CD1c-positive myeloid dendritic cell (primary cell): Measurements from ENCODE around the gene INIP.

ENCODE experiments used
- DNase-seq: peaks from one replicate; pipeline ENCODE4 v3.0.0-alpha.2; 2016; ENCODE audit errors: extremely low spot score

Gene INIP

DNA sequence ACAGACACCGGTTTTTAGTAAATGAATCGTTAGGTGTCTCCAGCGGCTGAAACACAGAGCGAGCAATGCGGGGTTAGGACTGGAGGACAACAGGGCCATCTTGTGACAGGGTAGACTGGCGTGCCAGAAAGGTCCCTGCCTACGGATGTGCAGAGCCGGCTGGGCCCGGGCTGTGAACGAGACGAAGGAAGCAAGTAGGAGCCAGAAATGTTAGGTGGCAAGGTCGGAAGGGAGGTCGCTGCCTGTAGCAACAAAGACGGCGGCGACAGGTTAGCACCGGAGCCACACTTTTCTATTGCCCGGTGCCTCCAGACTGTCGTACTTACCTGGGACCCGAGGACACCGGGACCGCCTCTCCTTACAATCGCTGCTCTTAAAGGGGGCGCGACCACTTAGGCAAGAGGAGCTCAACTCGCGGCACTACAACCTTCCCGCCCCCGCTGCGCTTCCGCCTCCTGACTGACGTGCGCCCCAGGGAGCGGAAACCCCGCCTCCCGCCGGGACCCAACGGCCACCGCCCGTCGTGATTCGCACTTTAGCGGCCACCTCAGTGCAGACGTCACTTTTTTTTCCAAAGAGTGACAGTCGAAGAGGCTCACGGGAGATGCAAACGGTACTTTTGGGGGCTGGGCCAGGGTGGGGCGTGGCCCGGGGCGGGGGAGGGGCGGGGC lies at the start of gene INIP:
INIP (minus strand) TSS at position 457 of the 671 bp plus-strand sequence. CDS start 1,632 bp downstream, outside the sequence.
- peak; percentile 99 for DNase-seq

DNA sequence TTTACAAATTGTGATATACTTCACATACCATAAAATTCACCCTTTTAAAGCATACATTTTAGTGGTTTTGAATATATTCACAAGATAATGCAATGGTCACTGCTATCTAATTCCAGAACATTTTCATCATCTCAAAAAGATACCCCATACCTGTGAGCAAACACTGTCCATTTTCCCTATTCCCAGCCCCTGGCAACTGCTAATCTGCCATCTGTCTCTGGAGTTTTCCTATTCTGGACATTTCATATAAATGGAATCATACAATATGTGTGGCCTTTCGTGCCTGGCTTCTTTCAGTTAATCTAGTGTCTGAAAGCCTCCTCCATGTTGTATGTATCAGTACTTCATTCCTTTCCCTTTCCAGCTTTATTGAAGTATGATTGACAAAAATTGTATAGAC lies 47.4 kb upstream of the INIP start:
- DNase-seq = no peak

DNA sequence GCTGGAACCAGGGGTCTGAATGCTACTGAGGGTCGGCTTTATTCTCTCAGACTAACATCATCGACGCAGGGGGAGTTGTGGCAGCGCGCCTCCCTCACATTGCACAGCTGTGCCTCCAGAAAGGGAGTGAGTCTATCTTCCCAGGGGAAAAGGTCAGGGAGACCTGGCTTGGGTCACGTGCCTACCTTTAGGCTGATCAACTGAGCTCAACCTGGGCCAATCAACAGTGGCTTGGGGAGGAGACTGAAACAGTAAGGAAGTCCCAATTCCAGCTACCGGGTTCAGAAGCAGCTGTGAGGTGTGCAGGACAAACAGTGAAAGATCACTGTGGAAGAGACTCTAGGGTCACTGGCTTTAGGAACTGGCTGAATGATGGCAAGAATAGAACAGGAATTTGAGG lies 46.9 kb upstream of the INIP start:
- no peak for DNase-seq

GRCh38 chr9:112764344-112764743 lies 46.4 kb upstream of the INIP start:
- DNase-seq = peak; percentile 39

DNA sequence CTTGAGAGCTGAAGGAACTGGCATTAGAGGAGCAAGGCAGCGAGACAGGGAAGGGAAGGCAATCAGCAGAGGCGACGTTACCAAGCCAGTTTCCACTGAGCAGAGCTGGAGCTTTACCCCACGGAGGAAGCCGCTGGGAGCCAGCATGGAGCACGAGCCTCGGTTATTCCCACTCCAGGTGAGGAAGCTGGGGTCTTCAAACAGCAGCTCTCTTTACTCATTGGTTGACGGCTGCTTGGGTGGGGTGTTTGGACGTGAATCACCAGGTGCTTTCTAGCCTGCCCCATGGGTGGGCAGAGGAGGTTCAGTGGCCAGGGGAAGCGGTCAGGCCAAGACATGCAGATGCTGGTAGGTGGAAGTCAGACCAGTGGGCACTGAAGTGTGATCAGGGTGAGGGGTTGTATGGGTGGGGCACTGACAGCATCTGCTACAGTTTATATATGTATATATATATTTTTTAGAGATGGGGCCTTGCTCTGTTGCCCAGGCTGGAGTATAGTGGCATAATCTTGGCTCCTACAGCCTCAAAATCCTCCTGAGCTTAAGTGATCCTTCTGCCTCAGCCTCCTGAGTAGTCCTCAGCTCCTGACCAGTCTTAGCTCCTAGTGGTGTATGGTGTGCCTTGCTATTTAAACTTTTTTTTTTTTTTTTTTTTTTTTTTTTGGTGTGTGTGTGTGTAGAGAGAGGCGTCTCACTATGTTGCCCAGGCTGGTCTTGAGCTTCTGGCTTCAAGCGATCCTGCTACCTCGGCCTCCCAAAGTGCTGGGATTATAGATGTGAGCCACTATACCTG lies 45.0 kb upstream of the INIP start:
- no peak for DNase-seq

DNA sequence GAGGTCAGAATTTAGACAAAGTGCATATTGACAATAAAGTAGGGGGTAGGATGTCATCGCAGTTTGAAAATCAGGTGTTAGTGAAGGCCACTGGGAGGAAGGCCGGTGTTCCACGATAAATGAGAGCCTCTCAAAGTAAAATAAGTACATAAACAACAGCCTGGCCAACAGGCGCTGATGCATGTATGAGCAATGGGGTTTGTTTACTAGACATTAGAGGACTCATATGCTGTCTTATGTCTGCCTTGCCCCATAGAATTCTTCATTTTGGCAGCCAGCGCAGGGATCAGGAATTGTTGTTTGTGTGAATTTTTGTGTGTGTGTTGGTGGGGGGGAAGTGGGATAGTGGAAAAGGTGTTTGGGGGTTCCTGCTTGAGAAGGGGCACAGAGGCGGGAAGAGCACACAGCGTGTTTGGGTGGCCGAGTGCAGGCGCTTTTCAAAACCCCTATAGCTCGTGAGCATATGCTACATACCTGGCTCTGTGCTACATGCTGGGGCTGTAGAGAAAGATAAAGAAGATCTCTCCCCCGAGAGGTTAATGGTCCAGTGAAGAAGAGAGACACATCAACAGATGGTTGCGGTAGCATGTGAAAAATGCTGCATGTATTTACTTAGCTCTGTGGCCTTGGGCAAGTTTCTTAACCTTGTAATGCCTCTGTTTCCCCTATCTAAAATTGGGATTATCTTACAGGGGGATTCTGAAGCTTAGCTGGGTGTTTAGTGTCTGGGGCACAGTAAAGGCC lies 44.2 kb upstream of the INIP start:
- no peak for DNase-seq

DNA sequence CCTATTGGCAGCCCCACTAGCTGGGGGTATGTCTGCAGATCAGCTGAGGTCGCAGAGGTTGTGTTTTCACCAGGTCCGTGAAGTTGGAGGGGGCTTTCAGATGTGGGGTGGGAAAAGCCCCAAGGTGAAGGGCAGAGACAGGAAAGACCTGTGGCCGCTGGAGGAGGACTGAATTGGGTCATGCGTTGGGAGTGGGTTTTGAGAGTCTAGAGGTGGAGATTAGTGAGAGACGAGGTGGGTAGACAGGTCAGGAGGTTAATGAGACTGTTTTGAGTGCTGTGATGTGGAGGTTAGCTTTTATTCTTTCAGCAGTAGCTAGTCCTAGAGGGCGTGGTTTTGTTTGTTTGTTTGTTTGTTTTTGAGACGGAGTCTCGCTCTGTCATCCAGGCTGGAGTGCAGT lies 42.9 kb upstream of the INIP start:
- DNase-seq = no peak

DNA sequence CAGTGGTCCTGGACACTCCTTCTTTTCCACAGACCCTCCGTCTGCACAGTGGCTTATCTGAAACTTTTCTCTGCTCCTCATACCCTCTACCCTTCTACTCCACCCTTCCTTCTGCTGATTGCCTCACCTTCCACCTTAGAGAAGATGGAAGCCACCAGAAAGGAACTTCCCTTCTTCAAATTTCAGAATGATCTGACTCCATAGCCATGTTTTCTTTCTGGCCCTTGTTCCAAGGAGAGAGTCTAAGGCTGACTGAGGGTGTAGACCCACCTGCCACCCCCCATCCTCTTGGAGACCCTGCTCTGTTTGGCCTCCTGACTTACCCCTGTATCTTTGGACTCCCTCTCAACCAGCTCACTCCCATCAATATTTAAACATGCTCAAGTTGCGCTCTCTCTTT lies 40.0 kb upstream of the INIP start:
- no peak for DNase-seq

DNA sequence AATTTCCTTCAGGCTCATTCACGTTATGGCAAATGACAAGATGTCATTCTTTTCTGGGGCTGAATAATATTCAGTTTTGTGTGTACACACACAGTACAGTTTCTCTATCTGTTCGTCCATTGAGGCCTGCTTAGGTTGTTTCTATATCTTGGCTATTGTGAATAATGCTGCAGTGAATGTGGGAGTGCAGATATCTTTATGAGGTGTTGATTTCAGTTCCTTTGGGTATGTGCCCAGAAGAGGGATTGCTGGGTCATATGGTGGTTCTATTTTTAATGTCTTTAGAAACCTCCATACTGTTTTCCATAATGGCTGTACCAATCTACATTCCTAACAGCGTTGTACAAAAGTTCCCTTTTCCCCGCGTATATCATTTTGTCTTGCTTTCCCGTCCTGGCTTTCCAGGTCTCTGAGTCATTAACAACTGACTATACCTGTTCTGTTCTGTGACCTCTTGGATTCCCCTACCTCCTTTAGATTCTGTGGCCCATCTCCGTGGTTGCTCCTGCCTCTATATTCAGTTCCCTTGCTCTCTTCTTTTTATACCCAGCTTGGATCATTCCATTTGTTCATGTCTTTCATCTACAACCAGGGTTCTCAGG lies 39.5 kb upstream of the INIP start:
- peak; percentile 15 for DNase-seq

DNA sequence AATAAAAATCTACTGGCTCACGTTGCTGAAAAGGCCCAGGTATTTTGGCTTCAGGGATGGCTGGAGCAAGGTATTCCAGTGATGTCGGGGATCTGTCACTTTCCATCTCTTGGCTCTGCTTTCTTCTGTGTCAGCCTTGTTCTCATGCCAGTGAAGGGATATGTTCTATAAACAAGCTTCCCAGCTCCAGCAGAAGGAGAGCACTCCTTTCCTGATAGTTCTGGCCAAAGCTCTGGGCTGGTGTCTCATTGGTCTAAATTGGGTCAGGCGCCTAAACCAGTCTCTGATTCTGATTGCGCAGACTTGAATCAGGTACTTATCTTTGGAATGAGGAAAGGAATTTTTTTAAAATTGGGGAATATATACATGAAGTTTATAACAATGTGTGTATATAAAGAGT lies 37.8 kb upstream of the INIP start:
- no peak for DNase-seq

- peak; percentile 85 for DNase-seq
Measured at GRCh38 chr9:112755016-112755427, 37.1 kb upstream of the INIP start.

DNA sequence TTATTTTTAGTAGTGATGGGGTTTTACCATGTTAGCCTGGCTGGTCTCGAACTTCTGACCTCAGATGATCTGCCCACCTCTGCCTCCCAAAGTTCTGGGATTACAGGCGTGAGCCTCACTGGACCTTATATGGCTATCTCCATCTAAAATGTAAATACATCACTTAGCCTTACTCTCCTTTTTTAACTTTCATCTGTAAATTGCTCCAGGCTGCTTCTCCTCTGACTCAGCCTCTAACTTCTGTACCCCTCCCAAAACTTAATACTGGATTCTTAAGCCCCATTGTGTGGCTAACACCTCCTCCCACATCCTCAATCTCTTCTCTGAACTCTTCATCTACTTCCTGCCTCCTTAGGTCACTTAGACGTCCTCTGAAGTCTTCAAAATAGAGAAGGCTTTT lies 36.7 kb upstream of the INIP start:
- no peak for DNase-seq

- peak; percentile 77 for DNase-seq
Measured at GRCh38 chr9:112753725-112754124, 35.8 kb upstream of the INIP start.

GRCh38 chr9:112752334-112753125 lies 34.6 kb upstream of the INIP start:
- no peak for DNase-seq

- DNase-seq = peak; percentile 68
Measured at GRCh38 chr9:112751056-112751795, 33.3 kb upstream of the INIP start.

GRCh38 chr9:112750764-112751055 lies 32.8 kb upstream of the INIP start:
- no peak for DNase-seq

- peak; percentile 91 for DNase-seq
Measured at GRCh38 chr9:112750016-112750763, 32.3 kb upstream of the INIP start, which contains the start of gene SNX30. SNX30 (plus strand) TSS chr9:112750760; CDS start chr9:112751002, 242 bp downstream.

GRCh38 chr9:112747094-112747493 lies 29.2 kb upstream of the INIP start:
- no peak for DNase-seq

- DNase-seq = no peak
Measured at GRCh38 chr9:112744177-112744576, 26.3 kb upstream of the INIP start.

DNA sequence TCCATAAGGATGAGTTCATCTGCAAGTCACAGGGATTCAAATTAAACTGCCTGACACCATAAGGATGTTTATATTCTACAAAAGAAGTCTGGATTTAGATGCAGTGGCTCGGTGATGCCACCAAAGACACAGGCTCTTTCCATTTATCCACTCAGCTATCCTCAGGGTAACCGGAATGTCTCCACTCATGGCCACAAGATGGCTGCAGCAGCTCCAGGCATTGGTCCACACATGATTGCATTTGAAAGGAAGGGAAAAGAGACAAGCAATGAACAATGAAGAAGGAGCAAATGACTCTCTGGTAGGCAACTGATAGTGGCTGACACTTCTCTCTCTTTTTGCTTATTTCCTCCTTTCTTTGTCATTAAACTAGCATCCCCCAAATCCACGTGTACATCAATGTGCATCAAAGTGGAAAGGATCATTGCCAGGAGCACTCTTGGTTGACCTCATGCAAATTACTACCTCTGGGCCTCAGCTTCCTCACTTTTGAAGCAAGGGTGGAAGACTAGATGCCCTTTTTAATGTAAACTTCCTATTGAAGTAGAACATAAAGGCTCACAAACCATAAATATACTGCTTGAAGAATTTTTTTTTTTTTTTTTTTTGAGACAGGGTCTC lies 25.4 kb upstream of the INIP start:
- no peak for DNase-seq
